ENCODE measurements around the gene ZNF503.

DNA sequence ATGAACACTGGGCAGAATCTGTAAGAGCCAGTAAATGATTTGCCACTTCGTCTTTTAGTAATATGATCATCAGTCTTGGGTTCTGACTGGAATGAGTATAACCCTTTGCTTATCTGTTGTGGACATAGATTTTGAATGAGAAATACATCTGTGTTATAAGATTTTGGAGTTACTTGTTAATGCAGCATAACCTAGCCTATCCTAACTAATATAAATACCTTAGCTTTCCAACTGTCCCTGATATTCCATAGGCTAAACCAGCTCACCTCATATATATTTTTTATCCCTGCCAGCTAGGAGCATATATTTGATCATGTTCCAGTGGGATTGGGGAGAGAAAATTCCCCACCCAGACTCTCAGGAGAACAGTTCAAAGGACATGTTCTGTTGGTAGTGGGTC is 44.9 kb upstream of the ZNF503 start:
- TF ChIP-seq POLR2A (IDR thresholded peaks at IDR 0.05): no peak
- TF ChIP-seq, protein P1, sequence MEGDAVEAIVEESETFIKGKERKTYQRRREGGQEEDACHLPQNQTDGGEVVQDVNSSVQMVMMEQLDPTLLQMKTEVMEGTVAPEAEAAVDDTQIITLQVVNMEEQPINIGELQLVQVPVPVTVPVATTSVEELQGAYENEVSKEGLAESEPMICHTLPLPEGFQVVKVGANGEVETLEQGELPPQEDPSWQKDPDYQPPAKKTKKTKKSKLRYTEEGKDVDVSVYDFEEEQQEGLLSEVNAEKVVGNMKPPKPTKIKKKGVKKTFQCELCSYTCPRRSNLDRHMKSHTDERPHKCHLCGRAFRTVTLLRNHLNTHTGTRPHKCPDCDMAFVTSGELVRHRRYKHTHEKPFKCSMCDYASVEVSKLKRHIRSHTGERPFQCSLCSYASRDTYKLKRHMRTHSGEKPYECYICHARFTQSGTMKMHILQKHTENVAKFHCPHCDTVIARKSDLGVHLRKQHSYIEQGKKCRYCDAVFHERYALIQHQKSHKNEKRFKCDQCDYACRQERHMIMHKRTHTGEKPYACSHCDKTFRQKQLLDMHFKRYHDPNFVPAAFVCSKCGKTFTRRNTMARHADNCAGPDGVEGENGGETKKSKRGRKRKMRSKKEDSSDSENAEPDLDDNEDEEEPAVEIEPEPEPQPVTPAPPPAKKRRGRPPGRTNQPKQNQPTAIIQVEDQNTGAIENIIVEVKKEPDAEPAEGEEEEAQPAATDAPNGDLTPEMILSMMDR (IDR thresholded peaks at IDR 0.05): no peak

Data from body of pancreas (tissue), 4 donors.